HG03039 (cell line): Measurements from ENCODE around the gene PCMTD2.

Experiments used
- ATAC-seq: cut with Tn5 transposase; IDR thresholded peaks from one replicate; pipeline ENCODE4 v1.9.1; 2021; ENCODE audit warnings: mild to moderate bottlenecking, moderate library complexity; ENCODE audit not compliant: unreplicated experiment

Gene PCMTD2

GRCh38 chr20:64254571-64255360 lies 782 bp upstream of the PCMTD2 start:
- no peak for ATAC-seq

DNA sequence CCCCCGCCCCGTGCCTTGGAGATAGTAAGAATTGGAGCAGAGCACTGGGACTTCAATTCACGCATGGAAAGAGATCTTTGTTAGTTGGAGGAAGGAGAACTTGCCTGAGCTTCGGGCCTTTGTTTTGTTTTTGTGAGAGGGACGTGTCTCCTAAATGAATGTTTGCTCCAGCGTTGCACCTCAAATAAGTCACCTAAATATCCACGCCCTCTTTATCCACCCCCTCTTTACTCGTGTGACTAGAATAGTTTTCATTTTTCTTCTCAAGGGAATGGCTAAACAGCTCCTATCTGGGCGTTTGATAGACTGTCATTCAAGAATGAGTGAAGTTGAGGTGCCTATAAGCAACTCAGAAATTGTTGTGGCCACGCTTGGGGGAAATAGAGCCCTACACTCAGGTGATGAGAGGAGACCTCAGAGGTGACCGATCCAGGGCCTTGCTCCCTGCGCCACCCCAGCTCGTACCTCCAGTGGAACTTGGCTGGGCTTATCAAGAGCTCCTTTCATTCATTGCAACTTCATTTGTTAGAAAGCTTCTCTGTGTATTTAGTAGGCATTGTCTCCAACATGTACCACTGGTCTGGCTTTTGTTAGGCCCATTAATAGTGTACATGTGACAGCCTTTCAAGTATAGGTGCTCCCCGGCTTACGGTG lies 861 bp downstream of the PCMTD2 start:
- no peak for ATAC-seq

DNA sequence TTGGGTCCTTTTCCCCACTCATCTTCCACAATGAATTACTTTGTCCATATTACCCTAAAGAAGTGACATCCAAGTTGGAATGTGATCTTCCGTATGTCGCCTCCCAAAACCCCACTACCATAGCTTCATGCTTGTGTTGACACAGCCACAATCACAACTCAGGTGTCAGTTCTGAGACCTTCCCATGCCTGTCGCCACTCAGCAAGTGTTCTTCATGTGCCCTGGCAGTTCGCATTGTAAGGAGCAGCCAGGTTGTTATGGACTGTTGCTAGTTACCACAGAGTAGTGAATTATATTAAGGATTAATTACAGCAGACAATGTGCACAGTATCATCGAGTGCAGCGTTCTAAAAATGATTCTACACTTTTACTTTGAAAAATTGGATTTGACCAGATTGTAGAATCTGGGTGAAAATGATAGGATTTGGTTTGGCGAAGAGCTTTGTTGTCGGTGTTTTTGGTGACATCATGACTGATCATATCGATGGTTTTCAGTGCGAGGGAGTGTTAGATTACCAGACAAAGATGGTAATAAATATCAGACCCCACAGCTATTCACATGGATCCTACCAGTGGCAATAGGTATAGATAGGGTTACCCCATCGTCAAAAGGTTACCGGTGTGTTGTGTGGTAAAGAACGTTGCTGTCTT lies 1.7 kb downstream of the PCMTD2 start:
- no peak for ATAC-seq

DNA sequence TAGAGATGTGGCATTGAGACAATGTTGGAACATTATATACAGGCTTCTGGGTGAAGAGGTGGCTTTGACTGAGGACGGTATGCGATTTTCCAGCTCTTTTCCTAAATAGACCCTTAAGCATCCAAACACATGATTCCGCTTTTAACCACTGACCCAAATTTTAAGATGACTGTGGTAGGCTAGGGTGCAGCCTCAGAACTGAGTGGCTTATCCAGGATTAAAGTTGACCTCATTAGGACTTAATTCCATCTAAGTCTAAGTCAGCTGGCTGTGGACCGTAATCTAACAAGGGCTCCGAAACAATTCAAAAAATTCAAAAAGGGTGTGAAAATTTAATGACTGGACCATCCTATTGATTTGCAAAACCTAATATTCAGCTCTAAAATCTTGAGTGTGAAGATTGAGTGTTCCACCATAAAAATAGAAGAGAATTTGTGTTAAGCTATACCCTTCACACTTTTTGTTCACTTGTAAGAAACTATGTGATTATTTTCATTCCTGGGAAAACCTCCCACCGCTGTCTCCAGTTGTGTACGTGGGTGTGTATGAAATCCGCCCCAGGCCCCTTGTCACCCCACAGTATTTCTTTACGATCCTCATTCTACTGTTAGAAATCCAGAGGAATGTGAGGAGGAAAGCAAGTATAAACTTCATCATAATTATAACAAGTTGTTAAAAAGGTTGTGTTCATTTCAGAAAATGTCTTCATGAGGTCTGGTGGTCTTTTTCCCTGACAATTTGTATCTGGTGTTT lies 2.7 kb downstream of the PCMTD2 start:
- ATAC-seq = no peak

DNA sequence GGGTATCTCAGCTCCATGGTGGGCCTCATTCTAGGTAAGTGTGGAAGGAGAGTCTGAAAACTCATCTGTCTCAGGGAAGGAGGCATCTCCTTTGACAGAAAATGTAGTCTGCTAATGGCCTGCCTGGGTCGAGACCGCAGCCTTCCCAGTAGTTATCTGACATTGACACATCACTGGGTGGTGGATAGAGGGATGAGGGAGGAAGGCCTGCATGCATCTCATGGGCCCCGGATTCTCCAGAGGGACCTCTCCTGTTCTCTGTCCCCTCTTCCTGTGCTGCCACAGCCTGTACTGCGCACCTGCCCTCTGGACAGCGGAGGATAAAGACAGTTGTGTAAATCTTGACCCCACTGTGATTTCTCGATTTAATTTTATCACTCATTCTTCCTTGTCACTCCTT lies 4.7 kb downstream of the PCMTD2 start:
- ATAC-seq = no peak

DNA sequence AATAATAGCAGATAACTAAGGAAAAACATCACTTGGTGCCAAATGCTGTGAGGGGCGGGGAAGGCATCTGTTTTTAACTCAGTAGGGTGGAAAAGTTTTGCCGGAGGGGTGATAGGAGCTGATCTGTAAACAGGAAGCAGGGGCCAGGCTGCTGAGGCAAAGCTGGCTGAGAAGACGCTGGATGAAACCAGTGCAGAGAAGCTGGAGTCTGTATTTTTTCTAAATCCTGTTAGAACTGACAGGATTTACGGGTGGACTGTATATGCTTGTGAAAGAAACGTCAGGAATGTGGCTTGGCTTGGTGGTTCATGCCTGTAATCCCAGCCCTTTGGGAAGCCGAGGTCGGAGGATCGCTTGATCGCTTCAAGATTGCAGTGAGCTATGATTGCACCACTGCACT lies 5.6 kb downstream of the PCMTD2 start:
- ATAC-seq = no peak

DNA sequence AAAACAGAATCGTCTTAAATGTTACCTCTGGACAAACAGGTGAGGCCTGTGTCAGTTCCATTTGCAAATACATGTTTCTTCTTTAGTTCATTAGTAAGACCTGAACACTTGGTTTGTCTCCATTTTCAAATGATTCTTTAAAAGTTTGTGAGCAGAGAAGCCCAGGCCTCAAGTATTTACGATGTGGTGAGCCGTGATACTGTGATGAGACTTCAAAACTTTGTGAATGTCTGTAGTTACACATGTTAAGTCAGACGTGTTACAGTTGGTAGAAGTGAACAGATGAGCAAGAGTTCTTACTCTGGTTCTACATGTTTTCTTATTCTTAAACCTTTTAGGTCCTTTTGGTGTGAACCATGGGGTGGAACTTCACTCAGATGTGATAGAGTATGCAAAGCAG lies 8.5 kb downstream of the PCMTD2 start:
- no peak for ATAC-seq

DNA sequence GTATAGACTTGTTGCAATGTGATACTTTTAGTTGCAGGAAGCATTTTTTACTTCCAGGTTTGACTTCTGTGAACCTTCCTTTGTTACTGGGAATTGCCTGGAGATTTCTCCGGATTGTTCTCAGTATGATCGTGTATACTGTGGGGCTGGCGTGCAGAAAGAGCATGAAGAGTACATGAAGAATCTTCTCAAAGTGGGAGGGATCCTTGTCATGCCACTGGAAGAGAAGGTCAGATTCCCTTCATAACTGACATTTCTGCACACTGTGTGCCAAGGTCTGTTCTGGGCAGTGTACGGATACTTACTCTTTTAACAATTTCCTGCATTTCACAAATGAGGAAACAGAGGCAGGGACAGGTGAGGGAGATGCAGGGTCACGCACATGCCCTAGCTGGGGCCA lies 9.7 kb downstream of the PCMTD2 start:
- no peak for ATAC-seq

- ATAC-seq = no peak
Observed at GRCh38 chr20:64266988-64267387, 11.4 kb downstream of the PCMTD2 start.

DNA sequence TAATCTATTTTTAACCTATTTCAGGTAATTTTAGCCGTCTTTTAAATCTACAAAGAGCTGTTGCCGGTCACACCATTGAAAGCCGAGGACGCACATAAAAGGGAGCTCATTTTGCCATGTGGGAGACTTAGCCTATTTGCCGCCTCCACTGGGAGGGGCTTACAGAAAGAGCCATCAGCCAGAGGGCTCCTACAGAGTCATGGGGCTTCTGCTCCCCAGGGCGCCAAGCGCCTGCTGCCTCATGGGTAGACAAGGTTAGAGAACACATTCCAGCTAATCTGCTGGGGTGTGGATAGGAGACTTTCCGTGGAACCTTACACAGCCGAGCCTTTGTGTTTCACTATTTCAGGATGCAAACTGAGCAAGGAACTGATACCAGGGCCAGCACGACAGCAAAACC lies 12.6 kb downstream of the PCMTD2 start:
- no peak for ATAC-seq

DNA sequence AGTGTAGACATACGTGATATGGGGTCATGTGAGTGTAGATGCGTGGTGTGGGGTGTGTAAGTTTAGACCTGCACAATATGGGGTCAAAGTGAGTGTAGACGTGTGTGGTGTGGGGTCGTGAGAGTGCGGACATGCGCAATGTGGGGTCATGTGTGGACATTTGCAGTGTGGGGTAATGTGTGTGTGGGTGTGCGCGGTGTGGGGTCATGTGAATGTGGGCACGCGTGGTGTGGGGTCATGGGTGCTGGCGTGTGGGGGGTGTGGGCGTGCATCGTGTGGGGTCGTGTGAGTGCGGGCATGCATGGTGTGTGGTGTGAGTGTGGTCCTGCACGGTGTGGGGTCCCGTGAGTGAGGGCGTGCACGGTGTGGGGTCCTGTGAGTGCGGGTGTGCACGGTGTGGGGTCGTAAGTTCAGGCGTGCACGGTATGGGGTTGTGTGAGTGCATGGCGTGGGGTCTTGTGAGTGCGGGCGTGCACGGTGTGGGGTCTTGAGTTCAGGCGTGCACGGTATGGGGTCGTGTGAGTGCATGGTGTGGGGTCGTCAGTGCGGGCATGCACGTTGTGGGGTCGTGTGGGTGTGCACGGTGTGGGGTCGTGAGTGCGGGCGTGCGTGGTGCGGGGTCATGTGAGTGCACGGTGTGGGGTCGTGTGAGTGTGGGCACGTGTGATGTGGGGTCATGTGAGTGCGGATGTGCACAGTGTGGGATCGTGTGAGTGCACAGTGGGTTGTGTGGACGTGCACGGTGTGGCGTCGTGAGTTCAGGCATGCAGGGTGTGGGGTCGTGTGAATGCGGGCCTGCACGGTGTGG lies 14.3 kb downstream of the PCMTD2 start:
- no peak for ATAC-seq

GRCh38 chr20:64271636-64272035 lies 16.1 kb downstream of the PCMTD2 start:
- ATAC-seq = no peak

- no peak for ATAC-seq
Observed at GRCh38 chr20:64273109-64273508, 17.6 kb downstream of the PCMTD2 start.

DNA sequence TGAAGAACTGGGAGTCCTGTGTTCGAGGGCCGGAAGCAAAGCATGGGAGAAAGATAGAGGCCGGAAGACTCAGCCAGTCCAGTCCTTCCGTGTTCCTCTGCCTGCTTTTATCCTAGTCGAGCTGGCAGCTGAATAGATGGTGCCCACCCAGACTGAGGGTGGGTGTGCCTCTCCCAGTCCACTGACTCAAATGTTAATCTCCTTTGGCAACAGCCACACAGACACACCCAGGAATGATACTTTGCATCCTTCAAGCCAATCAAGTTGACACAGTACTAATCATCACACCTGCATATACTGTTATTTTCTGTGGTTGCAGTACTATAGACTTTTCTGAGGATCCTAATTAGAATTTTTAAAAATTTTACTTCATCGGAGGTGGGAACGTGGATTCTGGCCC lies 21.3 kb downstream of the PCMTD2 start:
- no peak for ATAC-seq

- ATAC-seq = no peak
Observed at GRCh38 chr20:64277571-64278316, 22.2 kb downstream of the PCMTD2 start.

DNA sequence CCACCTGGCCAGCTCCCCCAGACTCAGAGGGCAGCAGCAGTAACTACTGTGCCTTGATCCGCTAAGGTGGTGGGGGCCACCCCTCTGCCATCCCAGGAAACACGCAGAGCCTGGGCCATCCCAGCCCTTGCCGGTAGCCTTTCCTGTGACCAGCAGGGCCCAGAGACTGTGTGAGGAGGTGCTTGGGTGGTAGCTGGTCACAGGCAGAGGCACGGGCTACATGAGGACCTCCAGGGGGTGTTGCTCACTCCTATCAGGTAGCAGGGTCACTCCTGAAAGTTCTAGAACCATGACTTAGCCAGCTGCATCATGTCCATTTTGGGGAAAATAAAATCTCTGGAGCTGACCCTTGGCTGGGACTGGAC lies 22.8 kb downstream of the PCMTD2 start:
- no peak for ATAC-seq

DNA sequence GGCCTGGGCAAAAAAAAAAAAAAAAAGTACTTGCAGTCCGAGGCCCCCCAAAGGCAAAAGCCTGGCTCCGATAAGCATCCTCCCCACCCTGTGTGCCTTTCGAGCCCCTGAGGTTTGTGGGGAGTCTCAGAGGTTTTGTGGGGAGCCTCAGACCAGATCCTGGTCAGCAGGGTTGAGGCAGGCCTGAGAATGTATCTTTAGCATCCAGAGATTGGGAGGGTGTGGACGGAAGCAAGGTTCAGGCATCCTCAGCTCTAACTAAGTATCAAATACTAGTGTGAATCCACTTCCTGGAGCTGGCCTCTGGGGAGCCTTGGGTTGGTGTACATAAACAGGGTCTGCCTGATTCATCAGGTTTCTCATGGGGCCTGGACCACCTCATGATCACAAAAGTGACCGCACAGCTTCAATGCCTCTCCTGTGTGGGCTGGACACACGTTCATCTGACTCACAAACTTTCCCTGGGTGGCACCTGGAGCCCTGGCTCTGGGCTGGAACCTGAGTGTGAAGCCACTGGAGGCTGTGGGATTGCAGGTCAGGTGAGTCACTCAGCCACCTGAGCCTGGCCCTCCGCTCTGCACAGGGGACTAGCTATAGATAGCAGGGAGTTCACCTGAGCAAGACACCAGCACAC lies 24.4 kb downstream of the PCMTD2 start:
- ATAC-seq = no peak

- no peak for ATAC-seq
Observed at GRCh38 chr20:64280460-64280843, 24.9 kb downstream of the PCMTD2 start.

GRCh38 chr20:64283646-64284045 lies 28.1 kb downstream of the PCMTD2 start:
- ATAC-seq = no peak
